Measurements from ENCODE around the gene TEX50.
"Not testable (repeated sequence)": the region's sequence is repeated elsewhere in the genome, so short reads cannot be mapped to it uniquely, and the experiment has no call there.

Gene TEX50

DNA sequence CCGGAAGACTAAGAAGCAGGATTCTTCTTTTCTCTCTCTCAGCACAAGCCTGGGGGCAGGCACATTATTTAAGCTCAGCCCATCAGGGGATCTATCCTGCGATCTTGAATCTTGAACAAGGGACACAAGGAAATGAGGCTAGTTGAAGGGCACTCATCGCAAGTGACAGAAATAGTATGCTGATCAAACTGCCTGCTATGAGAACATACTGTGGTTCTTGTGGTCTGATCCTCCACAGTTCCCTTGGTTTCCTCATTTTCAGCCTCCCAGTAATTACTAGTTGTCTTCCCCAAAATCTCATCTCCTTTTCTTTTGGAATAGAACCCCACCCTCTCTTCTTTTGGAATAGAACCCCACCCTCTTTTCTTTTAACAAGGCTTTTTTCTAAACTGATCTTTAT lies 28.0 kb downstream of the TEX50 start:
- FAIRE-seq = no peak

DNA sequence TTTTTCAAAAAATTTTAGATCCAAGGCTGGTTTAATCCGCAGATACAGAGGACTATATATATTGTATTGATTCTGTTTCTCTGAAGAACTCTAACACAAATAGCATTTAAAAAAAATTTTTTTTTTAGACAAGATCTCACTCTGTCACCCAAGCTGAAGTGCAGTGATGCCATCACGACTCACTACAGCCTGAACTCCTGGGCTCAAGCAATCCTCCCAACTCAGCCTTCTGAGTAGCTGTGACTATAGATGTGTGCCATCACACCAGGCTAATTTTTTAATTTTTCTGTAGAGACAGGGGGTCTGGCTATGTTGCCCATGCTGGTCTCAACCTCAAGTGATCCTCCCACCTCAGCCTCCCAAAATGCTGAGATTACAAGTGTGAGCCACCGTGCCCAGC lies 31.5 kb downstream of the TEX50 start:
- FAIRE-seq = no peak

DNA sequence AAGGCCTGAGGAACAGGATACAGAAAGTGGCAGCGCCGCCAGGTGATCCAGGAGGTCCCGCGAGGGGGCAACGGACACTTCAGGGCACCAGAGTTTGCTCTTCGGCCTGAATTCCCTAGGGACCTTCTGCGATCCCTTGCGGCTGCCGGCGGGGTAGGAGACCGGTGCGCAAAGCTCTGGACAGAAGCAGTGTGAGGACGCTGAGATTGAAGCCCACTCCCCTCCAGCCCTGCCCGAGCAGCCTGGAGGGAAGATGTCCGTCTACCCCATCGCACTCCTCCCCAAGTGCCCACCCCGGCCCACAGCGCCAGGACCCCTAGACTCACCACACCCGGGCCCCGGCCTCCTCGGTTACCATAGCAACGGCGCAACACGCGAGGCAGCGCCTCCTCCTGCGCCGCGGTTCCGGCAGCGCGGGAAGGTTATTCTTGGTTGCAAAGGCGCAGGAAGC lies 34.4 kb downstream of the TEX50 start, which contains the start of gene ANKRD45:
Gene ANKRD45 (minus strand): TSS at position 361 of the 451 bp plus-strand sequence. CDS start 10,433 bp downstream, outside the sequence.
- FAIRE-seq = no peak

DNA sequence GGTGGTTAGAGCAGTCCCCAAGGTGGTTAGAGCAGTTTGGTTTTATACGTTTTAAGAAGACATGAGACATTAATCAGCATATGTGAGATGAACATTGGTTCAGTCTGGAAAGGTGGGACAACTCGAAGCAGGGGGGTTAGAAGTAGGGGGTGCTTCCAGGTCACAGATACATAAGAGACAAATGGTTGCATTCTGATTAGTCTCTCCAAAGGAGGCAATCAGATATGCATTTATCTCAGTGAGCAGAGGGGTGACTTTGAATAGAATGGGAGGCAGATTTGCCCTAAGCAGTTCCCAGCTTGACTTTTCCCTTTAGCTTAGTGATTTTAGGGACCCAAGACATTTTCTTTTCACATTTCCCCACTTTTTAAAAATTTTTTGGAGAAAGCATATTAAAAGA lies 39.4 kb downstream of the TEX50 start:
- FAIRE-seq = not testable (repeated sequence)

DNA sequence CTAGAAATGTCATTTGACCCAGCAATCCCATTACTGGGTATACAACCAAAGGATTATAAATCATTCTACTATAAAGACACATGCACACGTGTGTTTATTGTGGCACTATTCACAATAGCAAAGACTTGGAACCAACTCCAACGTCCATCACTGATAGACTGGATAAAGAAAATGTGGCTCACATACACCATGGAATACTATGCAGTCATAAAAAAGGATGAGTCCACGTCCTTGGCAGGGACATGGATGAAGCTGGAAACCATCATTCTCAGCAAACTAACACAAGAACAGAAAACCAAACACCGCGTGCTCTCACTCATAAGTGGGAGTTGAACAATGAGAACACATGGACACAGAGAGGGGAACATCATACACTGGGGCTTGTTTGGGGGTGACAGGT lies 45.0 kb downstream of the TEX50 start:
- FAIRE-seq = not testable (repeated sequence)

DNA sequence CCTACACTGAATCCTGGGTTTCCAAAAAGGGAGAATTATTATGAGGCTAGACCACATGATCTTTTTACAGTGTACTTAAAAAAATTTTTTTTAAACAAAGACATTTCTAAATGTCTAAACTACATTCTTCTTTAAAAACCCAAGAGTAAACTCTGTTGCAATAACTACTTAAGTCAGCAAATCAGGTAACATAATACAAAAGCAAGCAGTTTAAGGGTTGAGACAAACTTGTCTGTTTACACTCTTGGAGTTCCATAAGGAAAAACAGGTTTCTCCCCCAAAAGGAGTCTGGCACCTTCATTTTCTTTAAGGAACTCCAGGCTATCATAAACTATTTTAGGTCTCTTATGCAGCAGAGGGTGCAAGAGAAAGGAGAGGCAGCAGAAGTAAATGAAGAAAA lies 47.0 kb downstream of the TEX50 start:
- FAIRE-seq = no peak

DNA sequence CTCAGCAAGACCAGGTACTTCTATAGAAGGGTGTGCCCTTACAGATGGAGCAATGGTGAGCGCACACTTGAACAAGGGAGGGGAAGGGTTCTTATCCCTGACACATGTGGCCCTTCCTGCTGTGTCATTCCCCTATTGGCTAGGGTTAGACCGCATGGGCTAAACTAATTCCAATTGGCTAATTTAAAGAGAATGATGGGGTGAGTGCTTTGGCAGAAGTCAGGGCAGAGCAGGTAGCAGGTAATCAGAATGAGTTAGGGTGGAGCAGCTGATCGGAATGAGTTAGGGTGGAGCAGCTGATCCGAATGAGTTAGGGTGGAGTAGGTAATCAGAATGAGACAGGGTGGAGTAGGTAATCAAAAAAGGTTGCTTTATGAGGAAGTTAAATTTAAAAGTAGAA lies 48.7 kb downstream of the TEX50 start:
- not testable (repeated sequence) for FAIRE-seq

DNA sequence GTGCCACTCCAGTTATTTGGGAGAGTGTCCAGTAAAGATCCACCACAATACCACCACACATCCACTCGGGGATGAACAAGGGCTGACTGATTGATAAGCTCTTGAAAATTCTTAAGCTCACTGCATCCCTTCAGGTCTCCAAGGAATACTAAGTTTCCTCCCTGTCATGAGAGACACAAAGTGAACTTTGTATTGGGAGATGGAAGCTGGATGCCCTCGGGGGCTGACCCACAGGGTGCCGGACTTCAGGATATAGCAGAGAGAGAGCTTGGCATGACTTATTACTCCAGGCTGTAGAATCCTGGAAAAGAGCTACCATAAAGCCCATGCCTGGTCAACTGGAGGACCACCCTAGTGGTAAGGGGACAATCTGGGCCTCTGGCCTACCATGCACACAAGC lies 50.0 kb downstream of the TEX50 start:
- not testable (repeated sequence) for FAIRE-seq
